Gastrocnemius medialis (tissue), 4 donors: ENCODE results near the gene SEC31B. TPM values are rescaled to one million over a fixed set of nuclear protein-coding genes. Genes with fewer than 3 reads are reported as not detected.

ENCODE experiments used
- ATAC-seq, 2 donors: fragments of 150-250 bp; one replicate each; pipeline ENCODE4 v1.9.1; 2016
- DNase-seq, 2 donors: peaks; one replicate each; pipeline ENCODE4 v3.0.0-alpha.2; 2019
- H3K27ac ChIP-seq, 4 donors: fragments of 200-600 bp; sonication (generic); 1 replicate in 1 of 4; 2 replicates in 3 of 4; pipeline ENCODE4 v1.5.1; 2016 to 2018; ENCODE audit warnings: mild to moderate bottlenecking in 2 of 4, moderate library complexity in 1 of 4
- H3K27me3 ChIP-seq, 3 donors: fragments of 200-600 bp; sonication (generic) in 2 of 3; 1 replicate in 1 of 3; 2 replicates in 2 of 3; pipeline versions ENCODE4 v1.5.1 to v1.6.0; 2016 to 2019; ENCODE audit warnings: mild to moderate bottlenecking in 1 of 3, moderate library complexity in 1 of 3
- H3K36me3 ChIP-seq, 2 donors: fragments of 200-600 bp; sonication (generic) in 1 of 2; one replicate each; pipeline ENCODE4 v1.5.1; 2017 to 2018
- H3K4me1 ChIP-seq, 2 donors: fragments of 200-600 bp; sonication (generic) in 1 of 2; one replicate each; pipeline ENCODE4 v1.5.1; 2016 to 2017; ENCODE audit warnings: mild to moderate bottlenecking in 2 of 2
- H3K4me3 ChIP-seq, 4 donors: fragments of 200-600 bp; sonication (generic) in 3 of 4; 1 replicate in 1 of 4; 2 replicates in 3 of 4; pipeline ENCODE4 v1.5.1; 2016 to 2019; ENCODE audit warnings: mild to moderate bottlenecking in 2 of 4
- H3K9me3 ChIP-seq, 3 donors: fragments of 200-600 bp; sonication (generic) in 2 of 3; 1 replicate in 1 of 3; 2 replicates in 2 of 3; pipeline ENCODE4 v1.5.1; 2016 to 2019
- POLR2A ChIP-seq, 2 donors: fragments of 450-650 bp; IDR thresholded peaks; one replicate each; pipeline ENCODE4 v1.6.1; 2017; ENCODE audit warnings: antibody characterized with exemption in 2 of 2, mild to moderate bottlenecking in 2 of 2, moderate library complexity in 2 of 2
- in situ Hi-C, 4 donors: fragments of 200-750 bp; cut with MboI; loops; one replicate each; pipeline versions ENCODE4 v1.15.0 to v1.8.0; 2017; ENCODE audit warnings: low sequenced_read_pairs in 4 of 4
- intact Hi-C: fragments of 100-400 bp; cut with DNase I; formaldehyde crosslinking; loops from one replicate; pipeline ENCODE4 v1.15.1; 2023; ENCODE audit warnings: low total_unique reads
- total RNA-seq, 4 donors: library from RNA; depleted of rRNA; stranded (reverse); fragments of >200 nt; gene quantifications; one replicate each; pipeline versions ENCODE4 v1.1.0 to v1.2.3, GENCODE V29; 2016
- TF ChIP-seq, protein P1 (sequence below), 5 experiments: fragments of 450-650 bp in 3 of 5; fragments of 200-600 bp in 2 of 5; sonication (generic) in 2 of 5; IDR thresholded peaks in 4 of 5; conservative IDR thresholded peaks in 1 of 5; 1 replicate in 4 of 5; 2 replicates in 1 of 5; pipeline ENCODE4 v1.5.1; 2016 to 2019; ENCODE audit warnings: antibody characterized with exemption in 5 of 5, mild to moderate bottlenecking in 3 of 5, moderate library complexity in 3 of 5

Gene SEC31B, protein sequence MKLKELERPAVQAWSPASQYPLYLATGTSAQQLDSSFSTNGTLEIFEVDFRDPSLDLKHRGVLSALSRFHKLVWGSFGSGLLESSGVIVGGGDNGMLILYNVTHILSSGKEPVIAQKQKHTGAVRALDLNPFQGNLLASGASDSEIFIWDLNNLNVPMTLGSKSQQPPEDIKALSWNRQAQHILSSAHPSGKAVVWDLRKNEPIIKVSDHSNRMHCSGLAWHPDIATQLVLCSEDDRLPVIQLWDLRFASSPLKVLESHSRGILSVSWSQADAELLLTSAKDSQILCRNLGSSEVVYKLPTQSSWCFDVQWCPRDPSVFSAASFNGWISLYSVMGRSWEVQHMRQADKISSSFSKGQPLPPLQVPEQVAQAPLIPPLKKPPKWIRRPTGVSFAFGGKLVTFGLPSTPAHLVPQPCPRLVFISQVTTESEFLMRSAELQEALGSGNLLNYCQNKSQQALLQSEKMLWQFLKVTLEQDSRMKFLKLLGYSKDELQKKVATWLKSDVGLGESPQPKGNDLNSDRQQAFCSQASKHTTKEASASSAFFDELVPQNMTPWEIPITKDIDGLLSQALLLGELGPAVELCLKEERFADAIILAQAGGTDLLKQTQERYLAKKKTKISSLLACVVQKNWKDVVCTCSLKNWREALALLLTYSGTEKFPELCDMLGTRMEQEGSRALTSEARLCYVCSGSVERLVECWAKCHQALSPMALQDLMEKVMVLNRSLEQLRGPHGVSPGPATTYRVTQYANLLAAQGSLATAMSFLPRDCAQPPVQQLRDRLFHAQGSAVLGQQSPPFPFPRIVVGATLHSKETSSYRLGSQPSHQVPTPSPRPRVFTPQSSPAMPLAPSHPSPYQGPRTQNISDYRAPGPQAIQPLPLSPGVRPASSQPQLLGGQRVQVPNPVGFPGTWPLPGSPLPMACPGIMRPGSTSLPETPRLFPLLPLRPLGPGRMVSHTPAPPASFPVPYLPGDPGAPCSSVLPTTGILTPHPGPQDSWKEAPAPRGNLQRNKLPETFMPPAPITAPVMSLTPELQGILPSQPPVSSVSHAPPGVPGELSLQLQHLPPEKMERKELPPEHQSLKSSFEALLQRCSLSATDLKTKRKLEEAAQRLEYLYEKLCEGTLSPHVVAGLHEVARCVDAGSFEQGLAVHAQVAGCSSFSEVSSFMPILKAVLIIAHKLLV
- total RNA-seq = 1 to 10 TPM; 1.7 to 3.8 (median 2.1) TPM

- in situ Hi-C loops = loop anchor here (5.0 to 25.0 kb wide), 4 partner anchors 82 to 182 kb away; partner anchors contain the start of genes SCD (in 3 of the 4) and PKD2L1 (in 1 of the 4)
- TF ChIP-seq, protein P1, sequence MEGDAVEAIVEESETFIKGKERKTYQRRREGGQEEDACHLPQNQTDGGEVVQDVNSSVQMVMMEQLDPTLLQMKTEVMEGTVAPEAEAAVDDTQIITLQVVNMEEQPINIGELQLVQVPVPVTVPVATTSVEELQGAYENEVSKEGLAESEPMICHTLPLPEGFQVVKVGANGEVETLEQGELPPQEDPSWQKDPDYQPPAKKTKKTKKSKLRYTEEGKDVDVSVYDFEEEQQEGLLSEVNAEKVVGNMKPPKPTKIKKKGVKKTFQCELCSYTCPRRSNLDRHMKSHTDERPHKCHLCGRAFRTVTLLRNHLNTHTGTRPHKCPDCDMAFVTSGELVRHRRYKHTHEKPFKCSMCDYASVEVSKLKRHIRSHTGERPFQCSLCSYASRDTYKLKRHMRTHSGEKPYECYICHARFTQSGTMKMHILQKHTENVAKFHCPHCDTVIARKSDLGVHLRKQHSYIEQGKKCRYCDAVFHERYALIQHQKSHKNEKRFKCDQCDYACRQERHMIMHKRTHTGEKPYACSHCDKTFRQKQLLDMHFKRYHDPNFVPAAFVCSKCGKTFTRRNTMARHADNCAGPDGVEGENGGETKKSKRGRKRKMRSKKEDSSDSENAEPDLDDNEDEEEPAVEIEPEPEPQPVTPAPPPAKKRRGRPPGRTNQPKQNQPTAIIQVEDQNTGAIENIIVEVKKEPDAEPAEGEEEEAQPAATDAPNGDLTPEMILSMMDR (IDR thresholded peaks at IDR 0.05 in 4 of 5, conservative IDR thresholded peaks at IDR 0.05 in 1 of 5) = no peak
- TF ChIP-seq POLR2A (IDR thresholded peaks at IDR 0.05) = peak; percentile 56
- intact Hi-C loops = loop anchor here (5.0 kb wide), 1 partner anchor 147 kb away; no protein-coding TSS in a partner anchor
Observed at GRCh38 chr10:100519311-100520051, at the start of gene SEC31B. TSS of gene SEC31B (minus strand) at chr10:100519861. CDS start at chr10:100516952, 2,909 bp downstream.

GRCh38 chr10:100568912-100569311, 49.3 kb upstream of the SEC31B start:
- no peaks in the 10 kb centered on the region for H3K36me3 ChIP-seq
- no peaks in the 10 kb centered on the region for H3K9me3 ChIP-seq
- no peaks in the 10 kb centered on the region for H3K4me1 ChIP-seq
- intact Hi-C loops (no loop called here), in situ Hi-C loops (no loop called here)
- peaks cover 45 to 64% (median 54%) of the 10 kb centered on the region in 3 donors for H3K27me3 ChIP-seq
- ATAC-seq (no peak), DNase-seq (no peak)
- TF ChIP-seq POLR2A (IDR thresholded peaks at IDR 0.05) = no peak
- TF ChIP-seq, protein P1 (IDR thresholded peaks at IDR 0.05 in 4 of 5, conservative IDR thresholded peaks at IDR 0.05 in 1 of 5) = no peak
- H3K4me3 ChIP-seq = no peak overlapping the region
- no peak overlapping the region for H3K27ac ChIP-seq

More at GRCh38 chr10:100519311-100520051, at the start of gene SEC31B:
- Histone ChIP-seq H3K9me3 (no peaks in the 10 kb centered on the region), H3K27me3 (no peaks in the 10 kb centered on the region), H3K4me3 (peak within 1 kb of the TSS; percentile 59 to 70 (median 67)), H3K4me1 (peaks cover 27 to 31% of the 10 kb centered on the region in 2 donors), H3K27ac (peak within 1 kb of the TSS; percentile 69 to 82 (median 79)), H3K36me3 (peaks cover 0 to 18% of the 10 kb centered on the region in 2 donors)
- DNase-seq (peak; percentile 44 to 67), ATAC-seq (peak; percentile 39 to 46)

GRCh38 chr10:100567826-100568225, 48.2 kb upstream of the SEC31B start:
- intact Hi-C loops = no loop called here
- in situ Hi-C loops = no loop called here
- peaks cover 53 to 74% (median 63%) of the 10 kb centered on the region in 3 donors for H3K27me3 ChIP-seq
- H3K27ac ChIP-seq = no peak overlapping the region
- DNase-seq = no peak
- H3K36me3 ChIP-seq = no peaks in the 10 kb centered on the region
- TF ChIP-seq, protein P1 (IDR thresholded peaks at IDR 0.05 in 4 of 5, conservative IDR thresholded peaks at IDR 0.05 in 1 of 5) = no peak
- no peak for TF ChIP-seq POLR2A (IDR thresholded peaks at IDR 0.05)
- ATAC-seq = no peak
- no peaks in the 10 kb centered on the region for H3K9me3 ChIP-seq
- H3K4me3 ChIP-seq = no peak overlapping the region
- H3K4me1 ChIP-seq = no peaks in the 10 kb centered on the region

- H3K9me3 ChIP-seq = no peaks in the 10 kb centered on the region
- in situ Hi-C loops = no loop called here
- H3K4me1 ChIP-seq = peaks cover 3 to 6% of the 10 kb centered on the region in 2 donors
- intact Hi-C loops = no loop called here
- DNase-seq = no peak
- H3K4me3 ChIP-seq = no peak overlapping the region
- H3K27ac ChIP-seq = no peak overlapping the region
- no peak for ATAC-seq
- H3K27me3 ChIP-seq = peaks cover 59 to 79% (median 69%) of the 10 kb centered on the region in 3 donors
- TF ChIP-seq, protein P1 (IDR thresholded peaks at IDR 0.05 in 4 of 5, conservative IDR thresholded peaks at IDR 0.05 in 1 of 5) = no peak
- no peak for TF ChIP-seq POLR2A (IDR thresholded peaks at IDR 0.05)
- no peaks in the 10 kb centered on the region for H3K36me3 ChIP-seq
Observed at GRCh38 chr10:100567249-100567648, 47.6 kb upstream of the SEC31B start.
